Renal cortical epithelial cell (primary cell): ENCODE data around the gene CNOT4. TPM values are rescaled to one million over a fixed set of nuclear protein-coding genes. Genes with fewer than 3 reads are reported as not detected.
A peak's percentile ranks its signal among the peaks of the same experiment; 100 is the strongest.
"Not testable (repeated sequence)": the region's sequence is repeated elsewhere in the genome, so short reads cannot be mapped to it uniquely, and the experiment has no call there.

Source experiments
- DNase-seq: peaks from one replicate; pipeline ENCODE4 v3.0.0-alpha.2; 2011; ENCODE audit warnings: low read depth
- total RNA-seq: library from RNA; depleted of rRNA; stranded (reverse); fragments of >200 nt; gene quantifications from 2 replicates; pipeline ENCODE4 v1.2.3, GENCODE V29; 2014

Gene CNOT4
- total RNA-seq, 1 donor from 2014 or later: 11.0 TPM

DNA sequence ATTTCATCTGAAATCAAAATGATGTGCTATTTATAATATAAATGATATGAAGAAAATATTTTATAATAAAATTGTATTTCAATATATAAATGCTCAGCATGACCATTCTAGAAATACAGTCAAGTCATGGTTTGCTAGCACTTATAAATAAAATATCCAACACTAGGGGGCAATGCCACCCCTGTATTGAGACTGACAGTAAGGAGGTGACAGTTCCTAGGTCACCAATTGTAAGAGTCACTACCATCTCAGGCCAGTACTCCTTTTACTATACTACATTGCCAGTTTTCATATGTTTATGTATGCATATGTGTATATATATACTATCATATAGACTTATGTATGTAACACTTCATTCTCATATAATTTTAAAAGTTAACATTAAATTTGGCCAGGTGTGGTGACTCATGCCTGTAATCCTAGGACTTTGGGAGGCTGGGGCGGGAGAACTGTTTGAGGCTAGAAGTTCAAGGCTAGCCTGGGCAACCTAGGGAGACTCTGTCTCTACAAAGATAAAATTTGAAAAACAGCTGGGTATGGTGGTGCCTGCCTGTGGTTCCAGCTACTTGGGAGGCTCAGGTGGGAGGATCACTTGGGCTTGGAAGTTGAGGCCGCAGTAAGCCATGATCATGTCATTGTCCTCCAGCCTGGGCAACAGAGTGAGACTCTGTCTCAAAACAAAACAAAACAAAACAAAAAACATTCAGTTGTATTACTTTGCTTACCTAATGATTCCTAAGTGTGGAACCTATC, 2.4 kb upstream of the CNOT4 start:
- peak; percentile 75 for DNase-seq

DNA sequence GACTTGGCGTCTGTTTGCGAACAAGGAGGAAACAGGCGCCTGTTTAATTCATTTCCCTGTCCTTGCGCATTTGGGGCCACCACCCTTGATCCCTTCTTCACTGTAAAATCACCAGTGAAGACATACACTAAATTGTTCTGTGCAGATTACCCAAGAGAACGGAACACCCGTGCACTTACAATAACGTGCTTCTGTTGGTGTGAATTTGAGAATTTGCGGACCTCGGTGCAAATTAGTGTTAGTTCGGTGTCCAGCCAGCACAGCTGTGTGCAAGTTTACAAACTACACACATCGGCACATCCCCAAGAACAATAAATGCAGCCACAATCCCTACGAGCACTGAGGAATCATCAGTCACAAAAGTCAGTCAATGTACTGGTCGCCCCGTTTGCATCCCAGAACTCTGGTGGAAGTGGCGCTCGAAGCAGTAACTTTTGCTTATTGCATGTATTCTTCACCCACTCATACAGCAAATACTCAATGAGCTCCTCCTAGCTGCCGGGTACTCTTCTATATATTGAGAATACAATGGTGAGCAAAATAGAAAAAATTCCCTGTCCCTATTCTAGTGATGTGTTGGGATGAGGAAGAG, 786 bp upstream of the CNOT4 start:
- peak; percentile 22 for DNase-seq

DNA sequence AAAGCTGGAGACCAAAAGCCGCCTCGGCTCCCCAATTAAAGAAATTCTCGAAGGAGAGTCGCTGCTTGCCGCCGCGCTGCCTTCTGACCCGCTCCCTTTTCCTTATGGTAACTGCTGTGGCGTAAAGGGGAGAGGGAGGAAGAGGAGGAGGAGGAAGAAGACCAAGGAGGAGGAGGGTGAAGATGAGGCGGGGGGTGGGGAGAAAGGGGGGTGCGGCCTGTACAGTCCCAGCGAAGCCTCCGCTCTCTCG, 388 bp downstream of the CNOT4 start:
- no peak for DNase-seq

DNA sequence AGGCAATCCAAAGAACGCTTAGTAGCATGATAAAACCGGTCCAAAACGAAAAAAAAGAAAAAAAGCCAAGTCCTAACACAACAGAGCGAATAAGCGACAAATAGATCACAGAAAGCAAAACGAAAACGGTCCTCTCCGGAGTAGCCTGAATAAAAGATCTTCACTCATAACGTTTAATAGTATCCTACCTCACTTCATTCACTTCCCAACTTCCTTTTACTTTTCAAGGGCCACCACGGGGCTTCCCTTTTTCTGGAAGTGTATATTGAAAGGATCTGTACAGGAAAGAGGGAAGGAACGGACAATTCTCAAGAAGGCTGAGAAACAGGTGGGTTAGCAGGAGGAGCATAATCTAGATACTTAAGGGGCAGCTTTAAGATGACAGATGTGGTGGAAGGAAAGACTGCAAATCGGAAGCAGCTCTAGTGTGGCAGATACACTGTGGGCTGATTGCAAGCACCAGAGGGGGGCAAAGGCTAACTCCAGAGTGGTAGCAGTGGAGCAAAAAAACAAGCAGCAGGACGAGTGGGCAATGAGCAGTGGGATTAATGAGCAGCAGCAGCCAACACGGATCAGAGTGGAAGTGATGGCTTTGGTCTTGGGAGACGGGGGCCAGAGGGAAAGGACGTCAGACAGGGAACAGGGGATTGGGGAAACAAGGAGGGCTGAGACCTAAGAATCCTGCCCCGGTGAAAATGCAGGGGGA, 866 bp downstream of the CNOT4 start:
- peak; percentile 40 for DNase-seq

DNA sequence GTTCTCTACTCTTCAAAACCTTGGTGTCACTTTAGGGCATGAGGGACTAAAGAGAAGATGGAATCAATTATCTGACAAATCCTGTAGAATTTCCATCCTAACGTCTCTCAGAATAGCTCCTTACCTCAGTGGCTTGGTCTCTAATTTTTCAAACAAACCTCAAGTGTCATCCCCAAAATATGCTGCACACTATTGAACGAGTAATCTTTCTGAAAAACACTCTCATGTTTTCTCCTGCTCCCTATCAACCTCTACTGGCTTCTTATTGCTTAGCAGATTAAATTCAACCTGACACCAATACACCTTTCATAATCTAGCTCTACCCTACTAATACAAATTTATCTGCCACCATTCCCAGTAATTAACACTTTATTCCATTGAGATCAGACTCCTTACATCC, 8.5 kb downstream of the CNOT4 start:
- no peak for DNase-seq

DNA sequence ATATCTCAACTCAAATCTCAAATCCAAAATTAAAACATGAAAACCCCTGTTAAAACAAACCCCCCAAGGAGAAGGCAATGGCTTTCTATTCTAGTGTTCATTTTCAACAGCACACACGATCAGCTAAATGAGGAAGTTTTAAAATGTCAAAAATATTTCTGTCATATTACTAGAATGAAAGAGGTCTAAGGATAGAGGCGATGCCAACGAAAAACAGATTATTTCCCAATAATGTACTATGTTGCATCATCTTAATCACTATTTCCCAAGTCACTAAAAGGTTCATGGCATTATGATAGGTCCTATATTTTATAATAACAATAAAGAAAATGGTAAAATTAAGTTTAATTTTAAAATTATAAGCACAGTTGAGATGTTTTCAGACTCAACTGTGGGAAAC, 10.1 kb downstream of the CNOT4 start:
- DNase-seq: no peak

DNA sequence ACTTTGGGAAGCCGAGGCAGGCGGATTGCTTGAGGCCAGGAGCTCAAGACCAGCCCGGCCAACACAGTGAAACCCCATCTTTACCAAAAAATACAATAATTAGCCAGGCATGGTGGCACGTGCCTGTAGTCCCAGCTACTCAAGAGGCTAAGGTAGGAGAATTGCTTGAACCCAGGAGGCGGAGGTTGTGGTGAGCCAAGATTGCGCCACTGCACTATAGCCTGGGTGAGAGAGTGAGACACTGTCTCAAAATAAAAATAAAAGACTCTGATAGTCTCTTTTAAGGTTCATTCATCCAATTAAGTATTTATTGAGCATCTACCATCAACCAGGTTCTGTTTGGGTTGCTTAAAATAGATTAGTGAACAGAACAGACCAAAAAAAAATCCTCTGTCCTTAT, 12.7 kb downstream of the CNOT4 start:
- not testable (repeated sequence) for DNase-seq

DNA sequence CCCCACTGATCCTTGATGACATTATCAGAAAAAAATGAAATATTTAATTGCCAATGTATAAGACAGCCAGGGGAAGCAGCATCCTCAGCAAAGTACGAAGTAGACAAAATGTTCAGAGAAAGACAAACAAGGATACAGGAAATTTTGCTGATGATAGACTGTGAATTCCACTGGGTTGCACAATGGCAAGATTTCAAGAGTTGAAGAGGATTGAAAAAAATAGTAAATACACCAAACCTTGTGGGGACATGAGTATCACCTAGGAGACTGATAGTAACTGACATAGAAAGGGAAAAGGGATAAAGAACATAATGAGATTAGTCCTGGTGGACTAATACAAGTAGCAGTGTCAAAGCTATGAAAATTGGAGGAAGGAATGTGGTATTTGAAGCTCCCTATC, 16.5 kb downstream of the CNOT4 start:
- peak; percentile 28 for DNase-seq

DNA sequence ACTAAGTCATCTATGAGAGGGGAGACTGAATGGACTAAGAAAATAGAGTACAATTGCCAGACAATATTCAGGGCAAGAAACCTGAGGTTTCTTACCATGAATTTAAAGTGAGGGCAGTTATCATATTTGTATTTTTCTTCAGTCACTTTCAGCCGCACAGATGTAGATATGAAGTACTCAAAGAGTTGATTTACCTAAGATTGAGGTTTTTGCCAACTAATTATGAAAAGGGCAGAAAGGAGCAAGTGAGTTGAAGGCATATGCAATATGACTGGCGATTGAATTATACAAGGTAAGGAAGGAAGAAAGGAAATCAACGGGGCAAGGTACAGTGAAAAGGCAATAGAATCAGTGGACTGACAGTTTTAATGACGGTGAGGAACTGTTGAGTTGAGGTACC, 17.8 kb downstream of the CNOT4 start:
- no peak for DNase-seq

DNA sequence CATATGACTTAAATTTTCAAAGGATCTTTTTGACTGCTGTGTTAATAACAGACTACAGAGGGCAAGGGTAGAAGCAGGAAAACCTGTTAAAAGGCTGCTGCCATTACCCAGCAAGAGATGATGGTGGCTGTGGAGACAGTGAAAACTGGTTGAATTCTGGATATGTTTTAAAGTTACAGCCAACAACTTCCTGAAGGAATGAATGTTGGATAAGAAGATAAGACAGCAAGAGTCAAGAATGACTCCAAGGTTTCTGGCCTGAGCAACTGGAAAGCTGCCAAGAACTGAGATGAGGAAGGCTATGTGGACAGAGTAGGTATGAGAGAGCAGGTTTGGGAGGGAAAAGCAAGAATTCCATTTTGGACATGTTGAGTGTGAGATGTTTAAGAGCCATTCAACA, 19.1 kb downstream of the CNOT4 start:
- peak; percentile 42 for DNase-seq

DNA sequence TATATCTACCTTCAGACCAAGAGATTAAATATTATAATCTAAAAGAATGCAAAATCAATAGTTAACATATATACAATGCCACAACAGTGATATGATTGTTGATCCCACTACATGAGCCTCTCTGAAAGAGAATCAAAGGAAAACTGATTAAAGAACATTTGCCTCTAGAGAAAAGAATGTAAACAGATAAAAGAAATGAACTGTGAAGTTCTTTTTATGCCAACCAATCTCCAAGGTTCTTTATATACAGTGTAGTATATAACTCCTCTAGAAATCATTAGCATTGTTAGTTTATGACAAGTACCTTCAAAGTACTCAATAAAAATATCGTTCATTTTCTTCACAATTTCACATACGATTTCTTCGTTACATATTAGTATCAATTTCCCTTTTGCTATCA, 20.1 kb downstream of the CNOT4 start:
- no peak for DNase-seq

DNA sequence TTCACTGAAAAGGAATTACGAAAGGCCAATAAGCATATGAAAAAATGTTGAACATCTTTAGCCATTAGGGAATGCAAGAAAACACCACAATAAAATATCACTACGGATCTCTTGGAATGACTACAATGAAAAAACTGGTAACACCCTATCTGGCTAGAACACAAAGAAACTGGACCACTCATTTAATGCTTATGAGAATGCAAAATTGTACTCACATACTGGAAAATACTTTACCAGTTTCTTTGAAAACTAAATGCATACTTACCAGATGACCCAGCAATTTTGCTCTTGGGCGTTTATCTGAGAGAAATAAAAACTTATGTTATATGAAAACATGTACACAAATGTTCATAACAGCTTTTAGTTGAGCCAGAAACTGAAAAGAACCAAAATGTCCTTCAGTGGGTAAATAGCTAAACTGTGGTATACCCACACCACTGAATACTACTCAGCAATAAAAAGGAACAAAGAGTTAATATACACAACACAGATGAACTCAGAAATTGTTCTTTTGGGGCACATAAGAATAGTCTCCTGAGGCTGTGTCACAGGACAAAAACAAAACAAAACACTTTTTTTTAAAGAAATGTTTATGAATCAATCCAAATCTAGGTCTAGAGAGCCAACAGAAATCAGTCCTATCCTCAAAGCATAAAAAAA, 23.5 kb downstream of the CNOT4 start:
- no peak for DNase-seq

DNA sequence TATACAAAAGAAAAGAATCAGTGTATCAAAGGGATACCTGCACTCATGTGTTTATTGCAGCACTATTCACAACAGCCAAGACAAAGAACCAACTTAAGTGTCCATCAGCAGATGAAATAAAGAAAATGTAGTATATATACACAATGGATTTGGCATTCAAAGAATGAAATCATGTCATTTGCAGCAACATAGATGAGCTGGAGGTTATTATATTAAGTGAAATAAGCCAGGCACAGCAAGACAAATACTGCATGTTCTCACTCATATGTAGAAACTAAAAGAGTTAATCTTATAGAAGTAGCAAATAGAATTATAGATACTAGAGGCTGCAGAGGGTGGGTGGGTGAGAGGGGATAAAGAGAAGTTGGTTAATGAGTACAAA, 28.3 kb downstream of the CNOT4 start:
- DNase-seq: no peak

DNA sequence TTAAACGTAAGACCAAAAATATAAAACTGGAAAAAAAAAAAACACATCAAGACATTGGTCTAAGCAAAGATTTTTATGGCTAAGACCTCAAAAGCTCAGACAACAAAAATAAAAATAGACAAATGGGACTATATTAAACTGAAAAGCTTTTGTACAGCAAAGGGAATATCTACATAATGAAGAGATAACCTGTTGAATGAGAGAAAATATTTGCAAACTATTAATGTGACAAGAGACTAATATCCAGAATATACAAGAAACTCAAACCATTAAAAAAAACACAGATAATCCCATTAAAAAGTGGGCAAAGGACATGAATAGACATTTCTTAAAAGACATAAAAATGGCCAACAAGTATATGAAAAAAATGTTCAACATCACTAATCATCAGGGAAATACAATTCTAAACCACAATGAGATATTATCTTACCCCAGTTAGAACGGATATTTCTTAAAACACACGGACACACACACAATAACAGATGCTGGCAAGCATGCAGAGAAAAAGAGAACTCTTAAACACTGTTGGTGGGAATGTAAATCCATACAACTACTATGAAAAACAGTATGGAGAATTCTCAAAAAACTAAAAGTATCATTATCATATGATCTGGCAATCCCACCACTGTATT, 28.8 kb downstream of the CNOT4 start:
- no peak for DNase-seq

DNA sequence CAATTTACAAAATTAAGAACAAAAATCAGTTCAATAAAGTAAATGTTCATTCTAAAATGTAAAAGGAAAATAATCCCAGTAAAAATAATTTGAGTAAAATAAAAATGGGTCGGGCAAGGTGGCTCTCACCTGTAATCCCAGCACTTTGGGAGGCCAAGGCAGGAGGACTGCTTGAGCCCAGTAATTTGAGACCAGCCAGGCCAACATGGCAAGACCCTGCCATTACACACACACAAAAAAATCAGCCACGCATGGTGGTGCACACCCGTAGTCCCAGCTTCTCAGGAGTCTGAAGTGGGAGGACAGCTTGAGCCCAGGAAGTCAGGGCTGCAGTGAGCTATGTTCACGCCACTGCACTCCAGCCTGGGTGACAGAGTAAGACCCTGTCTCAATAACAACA, 34.4 kb downstream of the CNOT4 start:
- no peak for DNase-seq

DNA sequence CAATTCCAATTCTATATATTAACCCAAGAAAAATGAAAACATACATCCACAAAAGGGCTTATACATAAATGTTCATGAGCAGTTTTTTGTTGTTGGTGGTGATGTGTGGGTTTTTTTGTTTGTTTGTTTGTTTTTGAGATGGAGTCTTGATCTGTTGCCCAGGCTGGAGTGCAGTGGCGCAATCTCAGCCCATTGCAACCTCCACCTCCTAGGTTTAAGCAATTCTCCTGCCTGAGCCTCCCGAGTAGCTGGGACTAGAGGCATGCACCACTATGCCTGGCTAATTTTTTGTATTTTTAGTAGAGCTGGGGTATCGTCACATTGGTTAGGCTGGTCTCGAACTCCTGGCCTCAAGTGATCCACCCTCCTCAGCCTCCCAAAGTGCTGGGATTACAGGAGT, 40.2 kb downstream of the CNOT4 start:
- DNase-seq: not testable (repeated sequence)

DNA sequence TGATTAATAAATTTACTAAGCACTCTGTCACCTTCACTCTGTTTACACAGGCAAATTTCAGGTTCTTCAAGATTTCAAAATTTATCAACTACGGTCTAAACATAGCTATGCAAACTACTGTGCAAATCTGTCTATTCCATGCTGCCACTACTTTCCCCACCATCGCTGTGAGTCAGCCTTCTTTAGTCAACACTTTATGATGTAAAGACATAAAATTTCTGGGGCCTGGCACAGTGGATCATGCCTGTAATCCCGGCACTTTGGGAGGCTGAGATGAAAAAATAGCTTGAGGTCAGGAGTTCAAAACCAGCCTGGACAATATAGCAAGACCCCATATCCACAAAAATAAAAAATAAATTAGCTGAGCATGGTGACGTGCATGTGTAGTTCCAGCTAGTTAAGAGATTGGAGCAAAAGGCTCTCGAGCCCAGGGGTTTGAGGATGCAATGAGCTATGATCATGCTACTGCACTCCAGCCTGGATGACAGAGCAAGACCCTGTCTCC, 42.6 kb downstream of the CNOT4 start:
- peak; percentile 7 for DNase-seq

DNA sequence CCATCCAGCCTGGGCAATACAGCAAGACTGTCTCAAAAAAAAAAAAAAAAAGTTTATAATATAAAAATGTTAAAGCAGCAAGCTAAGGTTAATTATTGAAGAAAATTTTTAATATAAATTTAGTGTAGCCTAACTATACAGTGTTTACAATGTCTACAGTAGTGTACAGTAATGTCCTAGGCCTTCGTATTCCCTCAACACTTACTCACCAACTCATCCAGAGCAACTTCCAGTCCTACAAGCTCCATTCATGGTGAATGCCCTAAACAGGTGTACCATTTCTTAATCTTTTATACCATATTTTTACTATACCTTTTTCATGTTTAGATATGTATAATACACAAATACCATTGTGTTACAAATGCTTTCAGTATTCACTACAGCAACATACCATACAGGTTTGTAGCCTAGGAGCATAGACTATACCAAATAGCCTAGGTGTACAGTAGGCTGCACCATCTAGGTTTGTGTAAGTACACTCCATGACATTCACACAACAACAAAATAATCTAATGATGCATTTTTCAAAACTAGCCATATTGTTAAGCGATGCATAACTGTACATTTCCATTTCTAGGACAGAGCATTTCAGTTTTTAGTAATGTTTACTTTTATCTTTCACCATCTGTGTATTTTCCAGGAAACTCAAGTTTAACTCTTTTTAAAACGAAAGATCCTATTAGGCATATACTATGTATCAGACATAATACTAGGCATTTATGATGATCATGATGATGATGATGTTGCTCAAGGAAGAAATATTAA, 43.3 kb downstream of the CNOT4 start:
- no peak for DNase-seq

DNA sequence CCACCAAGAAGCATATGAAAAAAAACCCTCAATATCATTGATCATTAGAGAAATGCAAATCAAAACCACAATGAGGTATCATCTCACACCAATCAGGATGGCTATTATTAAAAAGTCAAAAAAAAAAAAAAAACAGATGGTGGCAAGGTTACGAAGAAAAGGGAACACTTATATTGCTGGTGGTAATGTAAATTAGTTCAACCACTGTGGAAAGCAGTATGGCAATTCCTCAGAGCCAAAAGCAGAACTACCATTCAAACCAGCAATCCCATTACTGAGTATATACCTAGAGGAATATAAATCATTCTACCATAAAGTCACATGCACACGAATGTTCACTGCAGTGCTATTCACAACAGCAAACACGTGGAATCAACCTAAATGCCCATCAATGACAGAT, 46.0 kb downstream of the CNOT4 start:
- DNase-seq: no peak

DNA sequence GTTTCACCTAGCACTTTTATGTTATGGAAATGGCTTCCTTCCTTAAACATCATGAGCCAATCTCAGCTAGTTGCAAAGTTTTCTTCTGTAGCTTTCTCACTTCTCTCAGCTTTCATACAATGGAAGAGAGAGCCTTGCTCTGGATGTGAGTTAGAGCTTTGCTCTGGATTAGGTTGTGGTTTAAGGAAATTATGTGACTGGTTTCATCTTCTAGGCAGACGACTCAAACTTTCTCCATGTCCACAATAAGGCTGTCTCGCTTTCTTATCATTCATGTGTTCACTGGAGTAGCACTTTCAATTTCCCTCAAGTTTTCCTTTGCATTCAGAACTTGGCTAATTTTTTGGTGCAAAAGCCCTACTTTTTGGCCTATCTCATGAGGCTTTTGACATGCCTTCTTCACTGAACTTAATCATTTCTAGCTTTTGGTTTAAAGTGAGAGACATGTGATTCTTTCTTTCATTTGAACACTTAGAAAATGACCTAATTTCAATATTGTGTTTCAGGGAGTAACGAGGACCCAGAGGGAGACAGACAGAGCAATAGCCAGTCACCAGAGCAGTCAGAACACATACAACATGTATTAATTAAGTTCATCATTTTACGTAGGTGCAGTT, 49.8 kb downstream of the CNOT4 start:
- DNase-seq: no peak

DNA sequence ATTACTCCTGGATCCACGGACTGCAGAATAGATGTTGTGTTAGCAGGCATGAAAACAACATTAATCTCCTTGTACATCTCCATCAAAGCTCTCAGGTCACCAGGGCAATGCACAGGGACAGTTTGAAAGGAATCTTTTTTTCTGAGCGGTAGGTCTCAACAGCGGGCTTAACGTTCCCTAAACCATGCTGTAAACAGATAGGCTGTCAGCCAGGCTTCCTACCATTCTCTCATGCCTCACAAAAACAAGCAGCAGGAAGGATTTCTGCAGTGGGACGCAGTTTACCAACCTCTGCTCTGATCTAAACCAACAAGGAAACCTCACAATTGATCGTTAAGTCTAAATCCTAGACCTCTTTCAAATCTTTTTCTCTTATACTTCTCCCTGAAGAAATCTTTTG, 50.8 kb downstream of the CNOT4 start:
- DNase-seq: no peak
